ENCODE results near the gene AHNAK.
A peak's percentile ranks its signal among the peaks of the same experiment; 100 is the strongest.

DNA sequence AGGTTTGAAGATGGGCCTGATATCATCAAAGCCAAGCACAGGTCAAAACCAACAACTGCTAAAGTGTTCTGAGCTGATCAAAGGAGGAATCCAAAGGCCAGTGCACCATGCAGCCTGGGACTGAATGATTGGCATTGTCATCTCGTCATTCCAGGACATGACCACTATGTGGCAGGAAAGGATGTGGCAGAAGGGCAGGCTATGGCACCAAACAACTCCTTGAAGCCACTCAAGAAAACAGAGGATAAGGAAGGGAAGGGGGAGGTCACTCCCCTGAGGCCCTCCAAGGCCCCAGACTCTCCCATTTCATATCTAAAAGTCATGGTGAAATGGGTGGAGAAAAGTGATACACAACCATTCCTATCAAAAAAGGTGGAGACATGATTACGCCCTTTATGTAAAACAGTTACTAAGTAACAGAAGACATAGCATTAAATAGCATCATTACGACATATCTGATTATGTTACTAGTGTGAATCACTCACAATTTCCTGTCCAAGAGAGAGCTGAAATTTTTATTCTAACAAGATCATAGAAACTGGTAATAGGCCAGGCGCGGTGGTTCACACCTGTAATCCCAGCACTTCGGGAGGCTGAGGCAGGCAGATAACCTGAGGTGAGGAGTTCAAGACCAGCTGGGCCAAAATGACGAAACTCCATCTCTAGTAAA, 49.3 kb downstream of the AHNAK start:
- no peak for TF ChIP-seq POLR2A (IDR thresholded peaks at IDR 0.05)
- TF ChIP-seq, protein P1, sequence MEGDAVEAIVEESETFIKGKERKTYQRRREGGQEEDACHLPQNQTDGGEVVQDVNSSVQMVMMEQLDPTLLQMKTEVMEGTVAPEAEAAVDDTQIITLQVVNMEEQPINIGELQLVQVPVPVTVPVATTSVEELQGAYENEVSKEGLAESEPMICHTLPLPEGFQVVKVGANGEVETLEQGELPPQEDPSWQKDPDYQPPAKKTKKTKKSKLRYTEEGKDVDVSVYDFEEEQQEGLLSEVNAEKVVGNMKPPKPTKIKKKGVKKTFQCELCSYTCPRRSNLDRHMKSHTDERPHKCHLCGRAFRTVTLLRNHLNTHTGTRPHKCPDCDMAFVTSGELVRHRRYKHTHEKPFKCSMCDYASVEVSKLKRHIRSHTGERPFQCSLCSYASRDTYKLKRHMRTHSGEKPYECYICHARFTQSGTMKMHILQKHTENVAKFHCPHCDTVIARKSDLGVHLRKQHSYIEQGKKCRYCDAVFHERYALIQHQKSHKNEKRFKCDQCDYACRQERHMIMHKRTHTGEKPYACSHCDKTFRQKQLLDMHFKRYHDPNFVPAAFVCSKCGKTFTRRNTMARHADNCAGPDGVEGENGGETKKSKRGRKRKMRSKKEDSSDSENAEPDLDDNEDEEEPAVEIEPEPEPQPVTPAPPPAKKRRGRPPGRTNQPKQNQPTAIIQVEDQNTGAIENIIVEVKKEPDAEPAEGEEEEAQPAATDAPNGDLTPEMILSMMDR (IDR thresholded peaks at IDR 0.05), result peak in 4 of 6 experiments; percentile 36 to 48 (median 42)

Measured in thyroid gland (tissue), 4 donors.